Measurements from ENCODE around the gene TAF7L. TPM values are rescaled to one million over a fixed set of nuclear protein-coding genes. Genes with fewer than 3 reads are reported as not detected.

Gene TAF7L
- under 0.01 TPM in 1 of 2 replicates, not detected in the other for total RNA-seq

DNA sequence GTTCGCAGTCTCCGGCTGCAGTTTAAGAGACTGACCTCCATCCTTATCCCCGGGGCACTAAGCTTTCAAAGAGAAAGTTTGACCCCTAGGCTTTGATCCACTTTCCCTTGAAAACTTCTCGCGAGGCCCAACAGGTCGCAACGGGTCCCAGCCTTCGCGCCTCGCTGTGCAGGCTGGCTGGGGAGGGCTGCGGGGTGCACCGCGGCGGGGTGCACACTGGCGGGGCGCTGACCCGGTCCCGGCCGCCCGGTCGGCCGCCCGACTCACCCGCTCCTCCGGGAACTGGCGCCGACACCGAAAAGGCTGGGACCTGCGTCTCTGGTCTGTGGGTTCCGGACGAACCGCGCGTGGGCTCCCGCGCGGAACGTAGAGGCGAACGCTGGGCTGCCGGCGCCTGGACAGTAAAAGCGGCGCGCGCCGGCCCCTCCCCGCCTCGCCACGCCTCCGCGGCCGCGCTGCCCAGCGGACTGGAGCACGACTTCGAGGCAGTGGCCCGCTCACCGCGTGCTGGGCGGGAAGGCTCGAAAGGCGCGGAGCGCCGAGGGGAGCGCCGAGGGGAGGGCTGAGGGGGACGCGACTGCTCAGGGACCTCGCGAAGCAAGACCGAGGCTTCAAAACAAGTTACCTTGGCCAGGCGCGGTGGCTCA, at the start of gene TAF7L:
TSS of gene TAF7L (minus strand) at position 378 of the 647 bp plus-strand sequence. CDS start 3,791 bp downstream, outside the sequence.

DNA sequence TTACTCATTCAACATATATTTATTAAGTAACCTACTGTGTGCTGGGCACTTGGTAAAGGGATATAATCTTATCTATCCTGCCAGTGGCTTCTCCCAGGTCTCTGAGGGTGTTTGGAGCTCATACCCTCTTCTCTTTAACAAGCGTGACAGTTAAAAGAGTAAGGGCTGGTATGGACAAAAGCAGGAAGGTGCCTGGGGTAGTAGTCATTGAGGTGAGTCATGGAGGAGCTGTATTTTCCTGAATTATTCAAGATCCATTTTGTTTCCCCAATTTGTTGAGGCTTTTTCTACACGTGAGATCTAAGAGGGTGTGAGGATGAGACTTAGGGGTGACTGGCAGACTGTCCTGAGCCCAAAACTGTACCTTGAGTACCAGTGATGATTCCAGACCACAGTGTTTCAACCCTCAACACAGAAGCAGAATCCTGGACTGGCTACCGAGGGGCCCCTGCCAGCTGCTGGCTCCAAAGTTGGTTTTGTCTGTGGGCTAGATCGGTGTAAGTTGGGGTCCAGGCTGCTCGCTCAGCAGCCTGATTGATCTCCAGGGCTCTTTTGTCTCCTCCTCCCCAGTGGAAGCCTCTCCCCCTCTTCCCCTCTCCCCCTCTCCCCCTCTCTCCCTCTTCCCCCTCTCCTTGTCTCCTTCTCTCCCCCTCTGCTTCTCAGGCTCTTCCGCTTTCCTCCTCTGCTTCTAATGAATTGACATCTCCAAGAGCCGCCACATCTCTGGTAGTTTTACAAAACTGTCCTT, 71.8 kb downstream of the TAF7L start, which contains the start of gene DRP2:
TSS of gene DRP2 (plus strand) at position 671 of the 748 bp plus-strand sequence. CDS start 11,862 bp downstream, outside the sequence.

Other genes with a start within 250 kb of the TAF7L start
- gene TRMT2B, start 239.2 kb downstream of the TAF7L start, total RNA-seq, result 13.5 and 13.9 TPM in 2 replicates
- gene TMEM35A, start 212.5 kb downstream of the TAF7L start, total RNA-seq, result 0.60 and 0.65 TPM in 2 replicates
- 4.6 and 5.2 TPM in 2 replicates for gene CENPI, start 193.1 kb downstream of the TAF7L start, total RNA-seq
- gene DRP2, start 71.5 kb downstream of the TAF7L start, total RNA-seq, result under 0.01 TPM in 1 of 2 replicates, not detected in the other
- gene TIMM8A, start 57.4 kb upstream of the TAF7L start, total RNA-seq, result 1.6 and 3.4 TPM in 2 replicates
- not detected in 2 replicates for gene BTK, start 94.9 kb upstream of the TAF7L start, total RNA-seq
- 277 and 518 TPM in 2 replicates for gene RPL36A, start 99.7 kb upstream of the TAF7L start, total RNA-seq
- 18.4 and 20.2 TPM in 2 replicates for gene GLA, start 116.6 kb upstream of the TAF7L start, total RNA-seq
- gene HNRNPH2, start 116.9 kb upstream of the TAF7L start, total RNA-seq, result 103 and 108 TPM in 2 replicates
- gene ARMCX4, start 194.1 kb upstream of the TAF7L start, total RNA-seq, result 3.9 and 4.0 TPM in 2 replicates

Measured in dermis lymphatic vessel endothelial cell (primary cell).